A549 treated with Mapracorat at 1 μM for 4 hours (cell line): Measurements from ENCODE around the gene CAB39L. TPM values are rescaled to one million over a fixed set of nuclear protein-coding genes. Genes with fewer than 3 reads are reported as not detected.

Experiments used
- total RNA-seq: library from RNA; stranded (reverse); fragments of 200-300 nt; extraction: Qiagen RNA extraction; gene quantifications from 5 replicates; pipeline ENCODE4 v1.2.3, GENCODE V29; 2022

CAB39L gene
- 1.5 to 2.3 TPM (median 2.1 TPM) in 5 replicates for total RNA-seq

DNA sequence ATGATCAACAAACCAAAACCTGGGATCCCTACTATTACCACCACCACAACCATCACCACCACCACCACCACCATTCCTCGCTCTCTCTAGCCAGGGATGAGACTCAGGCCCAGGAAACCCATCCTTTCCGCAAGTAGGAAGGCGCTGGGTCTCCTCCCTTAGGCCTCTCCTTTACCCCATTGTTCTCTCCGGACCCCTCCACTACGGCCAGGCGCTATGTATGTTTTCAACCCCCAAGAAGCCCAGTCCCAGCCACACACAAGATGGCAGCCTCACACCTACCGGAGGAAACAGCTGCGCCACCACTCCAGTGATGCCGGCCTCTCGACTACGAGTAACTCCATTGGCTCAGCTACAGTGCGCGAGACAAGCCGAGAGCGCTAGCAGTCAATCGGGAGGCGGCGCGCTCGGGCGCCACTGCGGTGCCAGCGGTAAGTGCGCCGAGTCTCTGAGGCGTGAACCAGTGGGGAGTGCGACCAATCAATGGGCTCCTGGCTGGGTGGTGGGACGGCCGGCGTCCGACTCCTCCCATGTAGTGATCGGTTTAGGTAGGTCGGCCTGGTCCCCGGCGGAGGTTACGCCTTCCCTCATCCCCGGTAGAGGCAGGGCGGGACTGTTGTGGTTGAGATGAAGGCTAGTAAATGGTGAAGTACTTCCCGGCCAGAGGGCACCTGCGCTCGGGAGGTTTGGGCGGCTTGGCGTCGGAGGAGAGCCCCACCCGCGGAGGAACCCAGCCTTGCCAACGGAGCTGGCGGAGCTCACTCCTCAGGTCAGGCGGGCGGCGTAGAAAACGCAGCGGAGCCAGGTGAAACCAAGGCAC, at the start of gene CAB39L, which contains the start of gene SETDB2:
Gene CAB39L, minus strand, starts transcription at position 361 of the 820 bp plus-strand sequence. CDS start 61,154 bp downstream, outside the sequence.
Gene SETDB2, plus strand, starts transcription at position 571 of the 820 bp plus-strand sequence. CDS start 7,620 bp downstream, outside the sequence.

Other genes starting within 250 kb of the CAB39L start
- 0.18 to 0.87 TPM (median 0.37 TPM) in 5 replicates for gene MLNR, start 223.7 kb downstream of the CAB39L start, total RNA-seq
- 7.1 to 8.8 TPM (median 7.9 TPM) in 5 replicates for gene CDADC1, start 196.1 kb downstream of the CAB39L start, total RNA-seq
- gene SETDB2, start 210 bp upstream of the CAB39L start, total RNA-seq: 1.6 to 2.4 TPM (median 2.1 TPM) in 5 replicates
- gene PHF11, start 51.9 kb upstream of the CAB39L start, total RNA-seq: 5.1 to 6.7 TPM (median 6.5 TPM) in 5 replicates
- gene RCBTB1, start 141.5 kb upstream of the CAB39L start, total RNA-seq: 7.2 to 9.5 TPM (median 8.7 TPM) in 5 replicates
- gene ARL11, start 184.4 kb upstream of the CAB39L start, total RNA-seq: not detected in 5 replicates
- 51.2 to 70.3 TPM (median 69.4 TPM) in 5 replicates for gene EBPL, start 247.4 kb upstream of the CAB39L start, total RNA-seq